Stomach (tissue), 4 donors: Measurements from ENCODE around the gene SETD1B.

Experiments used
- CTCF ChIP-seq, 7 experiments: fragments of 450-650 bp in 4 of 7; fragments of 200-600 bp in 3 of 7; sonication (generic) in 3 of 7; IDR thresholded peaks; one replicate each; pipeline ENCODE4 v1.5.1; 2016 to 2019; ENCODE audit warnings: antibody characterized with exemption in 7 of 7, control low read depth in 2 of 7, mild to moderate bottlenecking in 1 of 7
- POLR2A ChIP-seq, 4 donors: fragments of 450-650 bp; IDR thresholded peaks; one replicate each; pipeline ENCODE4 v1.6.1; 2016; ENCODE audit warnings: antibody characterized with exemption in 4 of 4, control low read depth in 2 of 4, mild to moderate bottlenecking in 1 of 4, moderate library complexity in 1 of 4
- POLR2AphosphoS5 ChIP-seq, 3 donors: sonication (generic); formaldehyde crosslinking; IDR thresholded peaks; one replicate each; pipeline ENCODE4 v1.6.1; 2016; ENCODE audit warnings: antibody characterized with exemption in 3 of 3

DNA sequence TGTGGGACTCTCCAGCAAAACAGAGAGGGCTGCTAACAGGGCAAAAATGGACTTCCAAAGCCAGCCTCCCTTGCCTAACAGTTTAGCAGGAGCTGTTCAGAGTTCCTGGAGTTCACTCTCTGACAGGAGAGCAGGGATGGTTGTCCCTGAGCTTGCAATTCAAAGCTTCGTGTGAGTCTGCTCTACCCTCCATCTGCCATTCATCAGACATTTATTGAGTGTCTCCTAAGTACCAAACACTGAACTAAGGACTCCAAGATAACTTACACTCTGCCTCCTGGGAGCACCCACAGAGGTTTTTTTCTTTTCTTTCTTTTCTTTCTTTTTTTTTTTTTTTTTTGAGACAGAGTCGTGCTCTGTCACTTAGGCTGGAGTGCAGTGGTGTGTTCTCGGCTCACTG, 39.0 kb upstream of the SETD1B start:
- TF ChIP-seq CTCF (IDR thresholded peaks at IDR 0.05) (no peak), POLR2A (IDR thresholded peaks at IDR 0.05) (no peak), POLR2AphosphoS5 (IDR thresholded peaks at IDR 0.05) (no peak)
